HL-60 (cell line): ENCODE measurements around the gene SMYD1.
A peak's percentile ranks its signal among the peaks of the same experiment; 100 is the strongest.

ENCODE experiments used
- DNase-seq, 2 experiments: peaks; one replicate each; pipeline ENCODE4 v3.0.0-alpha.2; 2010 to 2020; ENCODE audit warnings: low read depth in 1 of 2, low spot score in 1 of 2
- H3K27ac ChIP-seq: fragments of 250-450 bp; sonication (Bioruptor Pico); replicated peaks from 2 replicates; pipeline ENCODE4 v1.5.1; 2020; ENCODE audit warnings: mild to moderate bottlenecking, moderate library complexity
- H3K27me3 ChIP-seq: fragments of 250-450 bp; sonication (Bioruptor Pico); 2 replicates; pipeline ENCODE4 v1.5.1; 2021; ENCODE audit warnings: mild to moderate bottlenecking, moderate library complexity; ENCODE audit not compliant: insufficient read depth, poor library complexity, severe bottlenecking
- H3K4me3 ChIP-seq: replicated peaks from 2 replicates; pipeline ENCODE4 v1.5.1; 2011; ENCODE audit warnings: mild to moderate bottlenecking, control low read depth, low read length; ENCODE audit not compliant: insufficient read depth
- GABPA ChIP-seq: IDR thresholded peaks from 2 replicates; pipeline ENCODE4 v1.6.1; 2012; ENCODE audit warnings: low read depth
- POLR2AphosphoS5 ChIP-seq: IDR thresholded peaks from 2 replicates; pipeline ENCODE4 v1.6.1; 2012; ENCODE audit warnings: low read depth
- SPI1 ChIP-seq: IDR thresholded peaks from 2 replicates; pipeline ENCODE4 v1.6.1; 2012; ENCODE audit warnings: low read depth, mild to moderate bottlenecking, borderline replicate concordance
- TF ChIP-seq, protein P1 (sequence below): IDR thresholded peaks from one replicate; pipeline ENCODE4 v1.5.1; 2011; ENCODE audit warnings: low read length, control low read depth, inconsistent platforms; ENCODE audit not compliant: insufficient read depth
- TF ChIP-seq, protein P2 (sequence below): IDR thresholded peaks from 2 replicates; pipeline ENCODE4 v1.6.1; 2012; ENCODE audit warnings: low read depth; ENCODE audit not compliant: insufficient replicate concordance

Gene SMYD1

DNA sequence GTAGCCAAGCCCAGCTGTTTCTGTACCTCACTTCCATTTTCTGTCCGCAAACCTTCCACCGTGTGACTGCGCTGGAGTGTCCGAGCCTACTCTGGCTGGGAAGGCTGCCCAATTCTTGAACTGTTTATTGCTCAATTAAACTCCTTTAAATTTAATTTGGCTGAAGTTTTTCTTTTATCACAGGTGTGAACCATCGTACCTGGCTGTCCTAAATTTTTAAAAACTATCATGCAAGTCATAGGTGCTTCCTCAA, 45.0 kb upstream of the SMYD1 start:
- Histone ChIP-seq H3K27me3 (no peaks in the 10 kb centered on the region), H3K4me3 (no peak overlapping the region), H3K27ac (no peak overlapping the region)
- no peak for DNase-seq
- TF ChIP-seq GABPA (no peak), SPI1 (no peak), POLR2AphosphoS5 (no peak)
- TF ChIP-seq, protein P1, sequence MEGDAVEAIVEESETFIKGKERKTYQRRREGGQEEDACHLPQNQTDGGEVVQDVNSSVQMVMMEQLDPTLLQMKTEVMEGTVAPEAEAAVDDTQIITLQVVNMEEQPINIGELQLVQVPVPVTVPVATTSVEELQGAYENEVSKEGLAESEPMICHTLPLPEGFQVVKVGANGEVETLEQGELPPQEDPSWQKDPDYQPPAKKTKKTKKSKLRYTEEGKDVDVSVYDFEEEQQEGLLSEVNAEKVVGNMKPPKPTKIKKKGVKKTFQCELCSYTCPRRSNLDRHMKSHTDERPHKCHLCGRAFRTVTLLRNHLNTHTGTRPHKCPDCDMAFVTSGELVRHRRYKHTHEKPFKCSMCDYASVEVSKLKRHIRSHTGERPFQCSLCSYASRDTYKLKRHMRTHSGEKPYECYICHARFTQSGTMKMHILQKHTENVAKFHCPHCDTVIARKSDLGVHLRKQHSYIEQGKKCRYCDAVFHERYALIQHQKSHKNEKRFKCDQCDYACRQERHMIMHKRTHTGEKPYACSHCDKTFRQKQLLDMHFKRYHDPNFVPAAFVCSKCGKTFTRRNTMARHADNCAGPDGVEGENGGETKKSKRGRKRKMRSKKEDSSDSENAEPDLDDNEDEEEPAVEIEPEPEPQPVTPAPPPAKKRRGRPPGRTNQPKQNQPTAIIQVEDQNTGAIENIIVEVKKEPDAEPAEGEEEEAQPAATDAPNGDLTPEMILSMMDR, result no peak
- TF ChIP-seq, protein P2, sequence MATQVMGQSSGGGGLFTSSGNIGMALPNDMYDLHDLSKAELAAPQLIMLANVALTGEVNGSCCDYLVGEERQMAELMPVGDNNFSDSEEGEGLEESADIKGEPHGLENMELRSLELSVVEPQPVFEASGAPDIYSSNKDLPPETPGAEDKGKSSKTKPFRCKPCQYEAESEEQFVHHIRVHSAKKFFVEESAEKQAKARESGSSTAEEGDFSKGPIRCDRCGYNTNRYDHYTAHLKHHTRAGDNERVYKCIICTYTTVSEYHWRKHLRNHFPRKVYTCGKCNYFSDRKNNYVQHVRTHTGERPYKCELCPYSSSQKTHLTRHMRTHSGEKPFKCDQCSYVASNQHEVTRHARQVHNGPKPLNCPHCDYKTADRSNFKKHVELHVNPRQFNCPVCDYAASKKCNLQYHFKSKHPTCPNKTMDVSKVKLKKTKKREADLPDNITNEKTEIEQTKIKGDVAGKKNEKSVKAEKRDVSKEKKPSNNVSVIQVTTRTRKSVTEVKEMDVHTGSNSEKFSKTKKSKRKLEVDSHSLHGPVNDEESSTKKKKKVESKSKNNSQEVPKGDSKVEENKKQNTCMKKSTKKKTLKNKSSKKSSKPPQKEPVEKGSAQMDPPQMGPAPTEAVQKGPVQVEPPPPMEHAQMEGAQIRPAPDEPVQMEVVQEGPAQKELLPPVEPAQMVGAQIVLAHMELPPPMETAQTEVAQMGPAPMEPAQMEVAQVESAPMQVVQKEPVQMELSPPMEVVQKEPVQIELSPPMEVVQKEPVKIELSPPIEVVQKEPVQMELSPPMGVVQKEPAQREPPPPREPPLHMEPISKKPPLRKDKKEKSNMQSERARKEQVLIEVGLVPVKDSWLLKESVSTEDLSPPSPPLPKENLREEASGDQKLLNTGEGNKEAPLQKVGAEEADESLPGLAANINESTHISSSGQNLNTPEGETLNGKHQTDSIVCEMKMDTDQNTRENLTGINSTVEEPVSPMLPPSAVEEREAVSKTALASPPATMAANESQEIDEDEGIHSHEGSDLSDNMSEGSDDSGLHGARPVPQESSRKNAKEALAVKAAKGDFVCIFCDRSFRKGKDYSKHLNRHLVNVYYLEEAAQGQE, result no peak

DNA sequence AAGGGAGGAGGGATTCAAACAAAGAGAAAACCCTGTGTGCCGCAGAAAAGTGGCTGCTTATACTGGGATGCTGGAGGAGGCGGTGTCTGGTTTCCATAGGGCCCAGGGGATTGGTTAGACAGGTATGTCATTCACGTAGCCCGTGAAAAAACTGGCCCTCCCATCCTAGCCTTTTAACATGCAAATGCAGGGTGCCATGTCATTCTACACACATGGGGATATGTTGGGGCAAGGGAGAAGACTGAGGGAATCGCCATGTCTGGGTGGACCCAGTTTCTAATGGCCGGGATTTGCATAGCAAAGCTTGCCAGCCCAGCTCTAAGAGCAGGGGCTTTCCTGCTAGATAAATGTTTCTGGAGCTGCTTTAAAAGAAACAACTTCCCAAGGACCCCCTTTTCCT, 43.1 kb upstream of the SMYD1 start:
- TF ChIP-seq POLR2AphosphoS5, result no peak
- TF ChIP-seq, protein P1, result no peak
- TF ChIP-seq, protein P2, result no peak
- TF ChIP-seq GABPA, result no peak
- TF ChIP-seq SPI1, result no peak
- H3K27ac ChIP-seq, result no peak overlapping the region
- H3K27me3 ChIP-seq, result no peaks in the 10 kb centered on the region
- H3K4me3 ChIP-seq, result no peak overlapping the region
- DNase-seq, result no peak

DNA sequence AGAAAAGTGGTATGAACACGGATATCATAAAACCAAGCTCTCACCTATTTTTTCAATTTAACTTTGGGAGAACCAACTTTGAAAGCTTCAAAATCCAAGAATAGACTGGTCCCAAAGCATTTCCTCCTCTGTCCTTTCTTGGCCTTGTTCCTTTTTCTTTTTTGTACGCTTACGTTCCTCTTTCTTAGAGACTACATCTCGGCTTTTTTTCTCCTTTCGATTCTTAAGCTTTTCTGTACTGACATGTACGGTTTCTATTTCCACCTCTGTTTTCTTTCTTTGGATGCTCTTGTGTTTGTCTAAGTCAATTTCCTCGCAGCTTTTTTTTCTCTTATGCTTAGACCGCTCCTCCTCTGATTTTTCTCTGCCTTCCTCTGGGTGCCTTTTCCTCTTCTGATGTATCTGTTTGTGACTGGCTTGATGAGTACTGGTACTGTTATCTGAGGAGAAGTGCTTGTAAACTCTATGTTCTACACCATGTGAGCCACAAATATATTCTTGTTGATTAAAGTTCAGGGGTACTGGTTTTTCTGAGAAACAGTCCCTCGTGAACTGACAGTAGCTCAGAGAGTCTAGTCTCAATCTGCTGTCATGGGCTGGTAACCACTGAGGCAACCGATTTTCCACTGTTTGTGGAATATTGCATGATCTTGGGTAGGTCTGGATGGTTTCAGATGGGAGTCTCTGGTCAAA, 39.8 kb upstream of the SMYD1 start:
- Histone ChIP-seq H3K27ac (no peak overlapping the region), H3K27me3 (no peaks in the 10 kb centered on the region), H3K4me3 (0 out of 2 replicates have a peak overlapping the region, but pooled peaks have one; percentile 12)
- TF ChIP-seq, protein P2, result no peak
- TF ChIP-seq, protein P1, result no peak
- TF ChIP-seq SPI1 (no peak), GABPA (no peak), POLR2AphosphoS5 (no peak)
- no peak for DNase-seq
